Ishikawa (cell line): Measurements from ENCODE around the gene CD34.

Experiments
- CREB1 ChIP-seq: IDR thresholded peaks from 2 replicates; pipeline ENCODE4 v1.6.1; 2012; ENCODE audit warnings: low read depth
- EP300 ChIP-seq: IDR thresholded peaks from 2 replicates; pipeline ENCODE4 v1.6.1; 2012; ENCODE audit warnings: borderline replicate concordance
- RAD21 ChIP-seq: IDR thresholded peaks from 2 replicates; pipeline ENCODE4 v1.6.1; 2012; ENCODE audit warnings: low read depth
- TAF1 ChIP-seq: IDR thresholded peaks from 2 replicates; pipeline ENCODE4 v1.6.1; 2012; ENCODE audit warnings: low read depth, mild to moderate bottlenecking

- TF ChIP-seq CREB1 = no peak
- TF ChIP-seq TAF1 = no peak
- TF ChIP-seq RAD21 = no peak
- TF ChIP-seq EP300 = no peak
Measured at GRCh38 chr1:207871117-207871649, 39.7 kb downstream of the CD34 start.
